ENCODE results near the gene HIRA.

HIRA gene, protein sequence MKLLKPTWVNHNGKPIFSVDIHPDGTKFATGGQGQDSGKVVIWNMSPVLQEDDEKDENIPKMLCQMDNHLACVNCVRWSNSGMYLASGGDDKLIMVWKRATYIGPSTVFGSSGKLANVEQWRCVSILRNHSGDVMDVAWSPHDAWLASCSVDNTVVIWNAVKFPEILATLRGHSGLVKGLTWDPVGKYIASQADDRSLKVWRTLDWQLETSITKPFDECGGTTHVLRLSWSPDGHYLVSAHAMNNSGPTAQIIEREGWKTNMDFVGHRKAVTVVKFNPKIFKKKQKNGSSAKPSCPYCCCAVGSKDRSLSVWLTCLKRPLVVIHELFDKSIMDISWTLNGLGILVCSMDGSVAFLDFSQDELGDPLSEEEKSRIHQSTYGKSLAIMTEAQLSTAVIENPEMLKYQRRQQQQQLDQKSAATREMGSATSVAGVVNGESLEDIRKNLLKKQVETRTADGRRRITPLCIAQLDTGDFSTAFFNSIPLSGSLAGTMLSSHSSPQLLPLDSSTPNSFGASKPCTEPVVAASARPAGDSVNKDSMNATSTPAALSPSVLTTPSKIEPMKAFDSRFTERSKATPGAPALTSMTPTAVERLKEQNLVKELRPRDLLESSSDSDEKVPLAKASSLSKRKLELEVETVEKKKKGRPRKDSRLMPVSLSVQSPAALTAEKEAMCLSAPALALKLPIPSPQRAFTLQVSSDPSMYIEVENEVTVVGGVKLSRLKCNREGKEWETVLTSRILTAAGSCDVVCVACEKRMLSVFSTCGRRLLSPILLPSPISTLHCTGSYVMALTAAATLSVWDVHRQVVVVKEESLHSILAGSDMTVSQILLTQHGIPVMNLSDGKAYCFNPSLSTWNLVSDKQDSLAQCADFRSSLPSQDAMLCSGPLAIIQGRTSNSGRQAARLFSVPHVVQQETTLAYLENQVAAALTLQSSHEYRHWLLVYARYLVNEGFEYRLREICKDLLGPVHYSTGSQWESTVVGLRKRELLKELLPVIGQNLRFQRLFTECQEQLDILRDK

DNA sequence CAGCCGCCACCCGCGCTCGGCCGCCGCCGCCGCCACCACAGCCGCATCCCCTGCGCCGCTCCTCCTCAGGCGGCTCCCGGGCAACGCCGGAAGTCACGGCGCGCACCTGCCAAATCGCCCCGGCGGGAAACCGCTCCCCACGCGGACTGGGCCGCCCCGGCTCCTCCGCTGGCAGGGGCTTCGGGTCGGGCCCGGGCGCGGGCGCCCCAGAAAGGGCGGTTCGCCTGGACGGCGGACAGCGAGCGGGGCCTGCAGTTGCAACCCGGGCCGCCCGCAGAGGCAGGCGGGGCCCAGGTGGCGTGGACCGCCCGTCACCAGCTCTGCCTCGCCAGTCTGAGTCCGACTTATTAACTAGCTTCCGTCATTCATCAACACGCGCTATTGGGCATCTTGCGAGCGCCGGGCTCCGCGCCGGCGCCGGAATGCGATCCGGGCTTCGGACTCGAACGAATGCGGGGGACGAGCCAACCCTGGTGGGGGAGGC is at the start of gene HIRA:
HIRA (minus strand) TSS at position 85 of the 484 bp plus-strand sequence. CDS start 257 bp downstream, outside the sequence.
- Mint-ChIP-seq H3K9me3 (no peaks in the 10 kb centered on the region), H3K36me3 (ENCODE audit: low read depth) (peaks cover 10% of the 10 kb centered on the region), H3K4me3 (peak within 1 kb of the TSS; percentile 94 to 97 (median 95)), H3K4me1 (peaks cover 21% of the 10 kb centered on the region), H3K27me3 (ENCODE audit: low read depth) (no peaks in the 10 kb centered on the region), H3K27ac (peak within 1 kb of the TSS; percentile 90 to 97 (median 95))
- TF ChIP-seq, protein P1, sequence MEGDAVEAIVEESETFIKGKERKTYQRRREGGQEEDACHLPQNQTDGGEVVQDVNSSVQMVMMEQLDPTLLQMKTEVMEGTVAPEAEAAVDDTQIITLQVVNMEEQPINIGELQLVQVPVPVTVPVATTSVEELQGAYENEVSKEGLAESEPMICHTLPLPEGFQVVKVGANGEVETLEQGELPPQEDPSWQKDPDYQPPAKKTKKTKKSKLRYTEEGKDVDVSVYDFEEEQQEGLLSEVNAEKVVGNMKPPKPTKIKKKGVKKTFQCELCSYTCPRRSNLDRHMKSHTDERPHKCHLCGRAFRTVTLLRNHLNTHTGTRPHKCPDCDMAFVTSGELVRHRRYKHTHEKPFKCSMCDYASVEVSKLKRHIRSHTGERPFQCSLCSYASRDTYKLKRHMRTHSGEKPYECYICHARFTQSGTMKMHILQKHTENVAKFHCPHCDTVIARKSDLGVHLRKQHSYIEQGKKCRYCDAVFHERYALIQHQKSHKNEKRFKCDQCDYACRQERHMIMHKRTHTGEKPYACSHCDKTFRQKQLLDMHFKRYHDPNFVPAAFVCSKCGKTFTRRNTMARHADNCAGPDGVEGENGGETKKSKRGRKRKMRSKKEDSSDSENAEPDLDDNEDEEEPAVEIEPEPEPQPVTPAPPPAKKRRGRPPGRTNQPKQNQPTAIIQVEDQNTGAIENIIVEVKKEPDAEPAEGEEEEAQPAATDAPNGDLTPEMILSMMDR (IDR thresholded peaks at IDR 0.05; ENCODE audit: unreplicated experiment in 3 of 3), result no peak

DNA sequence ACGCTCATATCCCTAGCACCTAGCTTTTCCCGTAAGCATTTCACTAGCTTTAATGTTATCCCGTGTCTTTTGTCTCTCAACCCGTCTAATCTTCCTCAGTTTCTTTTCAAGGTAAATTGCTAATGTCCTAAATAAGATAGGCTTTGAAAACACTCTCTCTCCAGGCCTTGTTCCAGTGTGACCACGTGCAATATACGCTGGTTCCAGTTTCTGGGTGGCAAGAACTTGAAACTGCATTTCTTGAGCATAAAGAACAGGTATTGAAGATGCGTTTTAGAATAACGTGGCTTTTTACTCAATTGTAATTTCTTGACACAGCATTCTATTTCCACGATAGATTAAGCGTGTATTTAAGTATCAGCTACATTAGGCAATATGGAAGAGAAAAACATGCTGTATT is 49.3 kb upstream of the HIRA start:
- H3K36me3 Mint-ChIP-seq (ENCODE audit: low read depth), result peaks cover 15% of the 10 kb centered on the region

DNA sequence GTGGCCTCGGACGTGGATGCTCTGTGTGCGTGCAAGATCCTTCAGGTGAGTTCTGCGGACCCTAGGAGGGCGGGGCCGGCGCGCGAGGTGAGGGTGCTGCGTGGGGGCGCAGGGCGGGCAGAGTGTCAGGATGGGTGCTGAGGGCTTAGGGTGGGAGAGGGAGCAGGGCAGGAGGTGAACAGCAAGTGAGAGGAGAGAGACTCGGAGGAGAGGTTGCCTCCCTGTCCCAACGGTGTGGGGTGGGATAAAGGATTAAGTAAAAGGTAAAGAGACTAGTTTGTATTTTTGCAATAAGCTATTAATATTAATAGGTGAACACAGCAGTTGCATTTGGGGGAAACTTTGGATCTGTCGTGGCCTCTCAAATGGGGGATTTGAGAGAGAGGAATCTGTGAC is 48.6 kb upstream of the HIRA start:
- Mint-ChIP-seq H3K4me1 (peaks cover 34% of the 10 kb centered on the region), H3K36me3 (ENCODE audit: low read depth) (peaks cover 12% of the 10 kb centered on the region)
- TF ChIP-seq, protein P1 (IDR thresholded peaks at IDR 0.05; ENCODE audit: unreplicated experiment in 3 of 3), result no peak

More for the DNA sequence above, 49.3 kb upstream of the HIRA start:
- H3K4me1 Mint-ChIP-seq, result peaks cover 33% of the 10 kb centered on the region
- peak overlapping the region; percentile 88 to 98 (median 91) for H3K4me3 Mint-ChIP-seq
- no peaks in the 10 kb centered on the region for H3K27me3 Mint-ChIP-seq (ENCODE audit: low read depth)
- no peaks in the 10 kb centered on the region for H3K9me3 Mint-ChIP-seq
- no peak overlapping the region for H3K27ac Mint-ChIP-seq
- TF ChIP-seq, protein P1 (IDR thresholded peaks at IDR 0.05; ENCODE audit: unreplicated experiment in 3 of 3), result no peak

DNA sequence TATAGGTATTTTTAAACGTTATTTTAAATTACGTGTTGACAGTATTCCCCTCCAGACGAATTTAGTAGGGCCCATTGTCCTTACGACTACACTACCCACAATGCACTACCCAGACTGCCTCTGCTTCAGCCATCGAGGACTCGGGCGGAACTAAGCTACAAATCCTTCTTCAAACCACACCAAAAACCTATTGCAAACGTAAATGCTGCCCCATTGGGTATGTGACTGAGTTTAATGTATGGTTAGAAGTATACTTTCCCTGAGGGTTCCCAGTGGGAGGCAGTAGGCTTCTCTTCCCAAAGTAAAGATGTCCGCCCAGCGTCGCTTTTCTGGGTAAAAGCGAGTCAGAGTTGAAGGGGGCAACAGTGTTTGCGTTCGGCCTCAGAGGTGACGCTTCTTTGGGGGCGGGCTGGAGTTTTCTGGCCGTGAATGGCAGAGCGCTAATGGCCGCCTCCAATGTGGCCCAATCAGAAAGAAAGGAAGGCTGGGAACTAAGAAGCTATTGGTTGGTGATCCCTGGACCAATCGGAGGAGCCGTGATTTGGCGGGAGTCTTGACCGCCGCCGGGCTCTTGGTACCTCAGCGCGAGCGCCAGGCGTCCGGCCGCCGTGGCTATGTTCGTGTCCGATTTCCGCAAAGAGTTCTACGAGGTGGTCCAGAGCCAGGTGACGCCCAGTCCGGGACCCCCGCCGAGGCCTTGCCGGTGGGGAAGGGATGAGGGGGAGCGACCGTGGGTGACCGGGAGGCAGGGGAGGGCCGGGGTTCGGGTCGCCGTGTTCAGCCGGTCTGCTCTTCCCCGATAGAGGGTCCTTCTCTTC is 48.0 kb upstream of the HIRA start, which contains the start of gene CDC45:
CDC45 (plus strand) TSS at position 566 of the 818 bp plus-strand sequence; CDS start at position 615, 49 bp downstream.
- peak within 1 kb of the TSS; percentile 88 to 98 (median 91) for H3K4me3 Mint-ChIP-seq
- peaks cover 34% of the 10 kb centered on the region for H3K4me1 Mint-ChIP-seq
- no peaks in the 10 kb centered on the region for H3K27me3 Mint-ChIP-seq (ENCODE audit: low read depth)
- TF ChIP-seq, protein P1 (IDR thresholded peaks at IDR 0.05; ENCODE audit: unreplicated experiment in 3 of 3), result no peak
- peak within 1 kb of the TSS; percentile 99 to 100 (median 100) for H3K27ac Mint-ChIP-seq
- H3K9me3 Mint-ChIP-seq, result no peaks in the 10 kb centered on the region
- H3K36me3 Mint-ChIP-seq (ENCODE audit: low read depth), result peaks cover 6% of the 10 kb centered on the region

More for the DNA sequence above, 48.6 kb upstream of the HIRA start:
- H3K27me3 Mint-ChIP-seq (ENCODE audit: low read depth), result no peaks in the 10 kb centered on the region
- H3K4me3 Mint-ChIP-seq, result peak overlapping the region; percentile 88 to 98 (median 91)
- H3K9me3 Mint-ChIP-seq, result no peaks in the 10 kb centered on the region
- peak overlapping the region in 1 of 3 experiments; percentile 100 for H3K27ac Mint-ChIP-seq

DNA sequence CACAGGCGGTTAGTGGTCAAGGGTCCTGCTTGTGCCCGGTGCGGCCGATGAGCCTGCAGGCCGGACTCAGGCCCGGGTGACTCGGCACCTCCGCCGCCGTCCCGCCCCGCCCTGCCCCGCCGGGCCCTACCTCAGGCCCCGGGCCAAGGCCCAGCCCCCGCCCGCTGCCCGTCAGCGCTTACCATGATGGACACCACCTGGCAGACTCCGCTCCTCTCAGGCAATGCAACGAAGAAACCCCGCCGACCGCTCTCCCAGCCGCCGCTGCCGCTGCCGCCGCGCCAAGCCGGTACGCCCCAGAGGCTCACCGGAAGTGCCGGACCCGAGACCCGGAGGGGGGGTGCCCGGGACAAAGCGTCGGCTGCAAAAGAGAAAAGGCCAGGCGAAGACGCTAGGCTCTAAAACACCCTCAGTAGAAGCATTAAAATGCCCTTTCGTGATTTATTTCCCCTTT is 47.4 kb upstream of the HIRA start, which contains the start of gene UFD1:
UFD1 (minus strand) TSS at position 293 of the 454 bp plus-strand sequence; CDS start at position 185, 108 bp downstream.
- H3K4me1 Mint-ChIP-seq, result peaks cover 34% of the 10 kb centered on the region
- peak within 1 kb of the TSS; percentile 99 to 100 (median 100) for H3K27ac Mint-ChIP-seq
- H3K4me3 Mint-ChIP-seq, result peak within 1 kb of the TSS; percentile 88 to 98 (median 91)
- no peaks in the 10 kb centered on the region for H3K9me3 Mint-ChIP-seq
- H3K27me3 Mint-ChIP-seq (ENCODE audit: low read depth), result no peaks in the 10 kb centered on the region
- TF ChIP-seq, protein P1 (IDR thresholded peaks at IDR 0.05; ENCODE audit: unreplicated experiment in 3 of 3), result no peak
- H3K36me3 Mint-ChIP-seq (ENCODE audit: low read depth), result peaks cover 6% of the 10 kb centered on the region
